ENCODE data around the gene CTNNA3.
"Not testable (repeated sequence)": the region's sequence is repeated elsewhere in the genome, so short reads cannot be mapped to it uniquely, and the experiment has no call there.

- TF ChIP-seq CTCF, POLR2A (IDR thresholded peaks at IDR 0.05): not testable (repeated sequence)
Measured at GRCh38 chr10:67716455-67716854, 20.5 kb upstream of the CTNNA3 start.
